ENCODE data around the gene ENAH. TPM values are rescaled to one million over a fixed set of nuclear protein-coding genes. Genes with fewer than 3 reads are reported as not detected.

The ENAH gene
- total RNA-seq, 1 experiment from 2014 or later, result 285 TPM

DNA sequence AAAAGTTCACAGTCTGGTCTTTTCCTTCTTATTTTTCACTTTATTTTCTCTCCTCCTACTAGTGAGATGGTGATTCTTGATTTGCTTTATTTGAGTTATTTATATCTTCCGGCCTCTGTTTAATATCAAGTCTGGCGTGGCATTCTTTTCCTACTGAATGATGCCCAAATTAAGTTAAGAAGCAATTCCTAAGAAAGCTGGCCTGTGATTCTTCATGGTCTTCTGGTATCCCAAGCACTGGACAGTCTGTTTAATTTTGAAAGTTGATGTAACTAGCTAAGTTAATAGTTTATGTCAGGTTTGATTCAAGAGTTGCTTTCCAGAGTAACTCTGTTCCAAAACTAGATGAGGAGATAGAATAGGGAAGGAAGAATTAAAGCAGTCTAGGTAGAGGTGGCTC is 9.2 kb upstream of the ENAH start:
- no peak overlapping the region for H4K5ac ChIP-seq (ENCODE audit: insufficient read length, low read depth, low read length)
- H3K56ac ChIP-seq (ENCODE audit: insufficient read length, low read depth, low read length), result no peak overlapping the region
- no peak overlapping the region for H4K8ac ChIP-seq (replicated peaks; ENCODE audit: insufficient read length, low read depth, low read length)
- H3K27me3 ChIP-seq (ENCODE audit: insufficient read depth, low read length), result peaks cover 2% of the 10 kb centered on the region; the same call in 1 of the 2 replicates
- H3K9ac ChIP-seq (ENCODE audit: extremely low read depth, insufficient read length, low read length), result no peak overlapping the region
- Mint-ChIP-seq H3K4me3 (no peak overlapping the region), H3K27me3 (ENCODE audit: low read depth) (no peaks in the 10 kb centered on the region), H3K27ac (no peak overlapping the region), H3K4me1 (peaks cover 0 to 4% of the 10 kb centered on the region in 2 experiments; a peak in 1 of 4 replicates), H3K9me3 (no peaks in the 10 kb centered on the region), H3K36me3 (ENCODE audit: insufficient read depth in 1 of 3, low read depth in 3 of 3) (no peaks in the 10 kb centered on the region)
- no peak overlapping the region for H3K4me2 ChIP-seq (ENCODE audit: insufficient read depth, insufficient read length, low read length)
- no peak overlapping the region for H3K4ac ChIP-seq (ENCODE audit: low read depth, low read length)
- H3K9me3 ChIP-seq (ENCODE audit: control insufficient read depth, low read depth, low read length), result no peaks in the 10 kb centered on the region
- no peak overlapping the region for H3K27ac ChIP-seq (ENCODE audit: insufficient read length, low read depth, low read length)
- H2BK15ac ChIP-seq (ENCODE audit: low read depth, low read length), result no peak overlapping the region
- no peak overlapping the region for H2AFZ ChIP-seq (ENCODE audit: low read length)
- no peak overlapping the region for H4K91ac ChIP-seq (ENCODE audit: insufficient read length, low read depth, low read length)
- no peak for DNase-seq
- H3K18ac ChIP-seq (ENCODE audit: insufficient read length, low read depth, low read length), result no peak overlapping the region
- H3K79me1 ChIP-seq (ENCODE audit: insufficient read depth, low read depth, low read length, poor library complexity, severe bottlenecking), result no peaks in the 10 kb centered on the region
- H3K4me1 ChIP-seq (ENCODE audit: insufficient read depth, low read length), result no peaks in the 10 kb centered on the region
- H3K23ac ChIP-seq (ENCODE audit: insufficient read length, low read depth, low read length), result no peak overlapping the region
- no peak overlapping the region for H2AK5ac ChIP-seq (ENCODE audit: insufficient read length, low read length)
- no peak overlapping the region for H2BK20ac ChIP-seq (ENCODE audit: low read depth, low read length, poor library complexity, severe bottlenecking)
- H2BK12ac ChIP-seq (ENCODE audit: insufficient read length, low read depth, low read length), result no peak overlapping the region
- no peak overlapping the region for H2BK120ac ChIP-seq (ENCODE audit: low read depth, low read length, poor library complexity, severe bottlenecking)
- WGBS (ENCODE audit: extremely low coverage, insufficient read length, low lambda C conversion rate), result no CpG with 5 or more reads among the region's 2 CpGs
- H2BK5ac ChIP-seq (ENCODE audit: insufficient read length, low read length), result no peak overlapping the region
- no peaks in the 10 kb centered on the region for H4K20me1 ChIP-seq (ENCODE audit: control insufficient read depth, insufficient read depth, insufficient read length)
- TF ChIP-seq, protein P1, sequence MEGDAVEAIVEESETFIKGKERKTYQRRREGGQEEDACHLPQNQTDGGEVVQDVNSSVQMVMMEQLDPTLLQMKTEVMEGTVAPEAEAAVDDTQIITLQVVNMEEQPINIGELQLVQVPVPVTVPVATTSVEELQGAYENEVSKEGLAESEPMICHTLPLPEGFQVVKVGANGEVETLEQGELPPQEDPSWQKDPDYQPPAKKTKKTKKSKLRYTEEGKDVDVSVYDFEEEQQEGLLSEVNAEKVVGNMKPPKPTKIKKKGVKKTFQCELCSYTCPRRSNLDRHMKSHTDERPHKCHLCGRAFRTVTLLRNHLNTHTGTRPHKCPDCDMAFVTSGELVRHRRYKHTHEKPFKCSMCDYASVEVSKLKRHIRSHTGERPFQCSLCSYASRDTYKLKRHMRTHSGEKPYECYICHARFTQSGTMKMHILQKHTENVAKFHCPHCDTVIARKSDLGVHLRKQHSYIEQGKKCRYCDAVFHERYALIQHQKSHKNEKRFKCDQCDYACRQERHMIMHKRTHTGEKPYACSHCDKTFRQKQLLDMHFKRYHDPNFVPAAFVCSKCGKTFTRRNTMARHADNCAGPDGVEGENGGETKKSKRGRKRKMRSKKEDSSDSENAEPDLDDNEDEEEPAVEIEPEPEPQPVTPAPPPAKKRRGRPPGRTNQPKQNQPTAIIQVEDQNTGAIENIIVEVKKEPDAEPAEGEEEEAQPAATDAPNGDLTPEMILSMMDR (conservative IDR thresholded peaks at IDR 0.05), result no peak
- no peaks in the 10 kb centered on the region for H3K23me2 ChIP-seq (ENCODE audit: insufficient read length, low read depth, low read length, poor library complexity, severe bottlenecking)
- H3K14ac ChIP-seq (ENCODE audit: insufficient read depth, low read length), result no peak overlapping the region
- H3T11ph ChIP-seq (ENCODE audit: low read length), result no peak overlapping the region
- H3K79me2 ChIP-seq (ENCODE audit: insufficient read depth, low read length), result no peaks in the 10 kb centered on the region
